Adrenal gland (tissue), 12 donors: ENCODE data around the gene FANCI. TPM values are rescaled to one million over a fixed set of nuclear protein-coding genes. Genes with fewer than 3 reads are reported as not detected.

Experiments used
- DNase-seq, 7 donors: peaks; one replicate each; pipeline ENCODE4 v3.0.0-alpha.2; 2019 to 2020
- H3K27ac ChIP-seq, 5 donors: fragments of 200-600 bp; sonication (generic) in 4 of 5; 1 replicate in 3 of 5; 2 replicates in 2 of 5; pipeline versions ENCODE4 v1.5.1 to v1.8.0; 2016 to 2020; ENCODE audit warnings: mild to moderate bottlenecking in 1 of 5
- H3K27me3 ChIP-seq: fragments of 200-600 bp; 2 replicates; pipeline ENCODE4 v1.8.0; 2021
- H3K36me3 ChIP-seq, 2 donors: fragments of 200-600 bp; replicated peaks in 1 of 2; 1 replicate in 1 of 2; 2 replicates in 1 of 2; pipeline versions ENCODE4 v1.5.1 to v1.8.0; 2018 to 2022
- H3K4me1 ChIP-seq, 2 donors: fragments of 200-600 bp; replicated peaks in 1 of 2; 1 replicate in 1 of 2; 2 replicates in 1 of 2; pipeline versions ENCODE4 v1.5.1 to v1.8.0; 2018 to 2021
- H3K4me3 ChIP-seq, 4 donors: fragments of 200-600 bp; sonication (generic) in 3 of 4; one replicate each; pipeline ENCODE4 v1.5.1; 2016 to 2018
- H3K9me3 ChIP-seq, 3 donors: fragments of 200-600 bp; sonication (generic) in 1 of 3; replicated peaks in 1 of 3; 1 replicate in 2 of 3; 2 replicates in 1 of 3; pipeline versions ENCODE4 v1.5.1 to v1.8.0; 2016 to 2021
- CTCF ChIP-seq, 6 experiments: fragments of 450-650 bp in 4 of 6; fragments of 200-600 bp in 2 of 6; sonication (generic) in 1 of 6; IDR thresholded peaks; 1 replicate in 5 of 6; 2 replicates in 1 of 6; pipeline versions ENCODE4 v1.5.1 to v1.8.0; 2016 to 2021; ENCODE audit warnings: antibody characterized with exemption in 6 of 6, mild to moderate bottlenecking in 2 of 6, moderate library complexity in 1 of 6
- POLR2A ChIP-seq, 2 donors: fragments of 450-650 bp; IDR thresholded peaks; one replicate each; pipeline ENCODE4 v1.6.1; 2017; ENCODE audit warnings: antibody characterized with exemption in 2 of 2, mild to moderate bottlenecking in 2 of 2, moderate library complexity in 1 of 2
- WGBS, 4 donors: extraction: QIAGEN DNeasy Blood & Tissue Kit in 2 of 4; methylation state at CpG; one replicate each; pipeline versions ENCODE4 v1.1.5 to v1.1.7; 2013 to 2017; 5-methylcytosine and 5-hydroxymethylcytosine counted together
- intact Hi-C, 2 donors: fragments of 100-400 bp; cut with DNase I; formaldehyde crosslinking; loops; one replicate each; pipeline versions ENCODE4 v1.14.1 to v1.15.0; 2022 to 2023
- polyA plus RNA-seq, 3 donors: library from polyadenylated mRNA; stranded (reverse); fragments of 200-250 nt in 2 of 3; fragments of 350-450 nt in 1 of 3; fragmentation: Illumina TruSeq in 1 of 3; extraction: RNeasy Lipid Tissue Mini Kit (QIAGEN cat#74804) in 1 of 3; gene quantifications; one replicate each; pipeline ENCODE4 v1.2.3, GENCODE V29; 2013 to 2014
- total RNA-seq, 9 donors: library from RNA; depleted of rRNA in 4 of 9; stranded (reverse); fragments of >200 nt in 4 of 9; fragments of 120-200 nt in 1 of 9; fragmentation: NEBNext Ultra II Directional in 1 of 9; extraction: Animal tissue kit (Norgen Biotek cat#: 25700) in 1 of 9; gene quantifications; one replicate each; pipeline versions ENCODE4 v1.1.0 to v1.2.4, GENCODE V29; 2013 to 2023
- donor health status: healthy with polysubstance abuse.
- donor health status: Bipolar disorder and iron deficiency.
- donor health status: DM: yes; HTN: yes; CAD: no.
- donor health status: DM: no; HTN: no; CAD: no.
- donor health status: DM: no; HTN: no; CAD: no.
- donor health status: DM: yes; HTN: yes; CAD: no.

Gene FANCI
- total and polyA plus RNA-seq, 12 donors, result 1.5 to 23.5 (median 4.5) TPM

GRCh38 chr15:89209057-89209456 is 34.7 kb upstream of the FANCI start:
- intact Hi-C loops, result no loop called here
- Histone ChIP-seq H3K27me3 (no peaks in the 10 kb centered on the region), H3K9me3 (no peaks in the 10 kb centered on the region), H3K4me1 (peaks cover 0 to 8% of the 10 kb centered on the region in 2 donors), H3K36me3 (no peaks in the 10 kb centered on the region), H3K4me3 (no peak overlapping the region), H3K27ac (no peak overlapping the region)
- WGBS, 4 donors, result 79 to 92% (median 89%) methylated on average over 1 of the region's 1 CpG
- no peak for TF ChIP-seq CTCF (IDR thresholded peaks at IDR 0.05)
- no peak for TF ChIP-seq POLR2A (IDR thresholded peaks at IDR 0.05)
- DNase-seq, result no peak

DNA sequence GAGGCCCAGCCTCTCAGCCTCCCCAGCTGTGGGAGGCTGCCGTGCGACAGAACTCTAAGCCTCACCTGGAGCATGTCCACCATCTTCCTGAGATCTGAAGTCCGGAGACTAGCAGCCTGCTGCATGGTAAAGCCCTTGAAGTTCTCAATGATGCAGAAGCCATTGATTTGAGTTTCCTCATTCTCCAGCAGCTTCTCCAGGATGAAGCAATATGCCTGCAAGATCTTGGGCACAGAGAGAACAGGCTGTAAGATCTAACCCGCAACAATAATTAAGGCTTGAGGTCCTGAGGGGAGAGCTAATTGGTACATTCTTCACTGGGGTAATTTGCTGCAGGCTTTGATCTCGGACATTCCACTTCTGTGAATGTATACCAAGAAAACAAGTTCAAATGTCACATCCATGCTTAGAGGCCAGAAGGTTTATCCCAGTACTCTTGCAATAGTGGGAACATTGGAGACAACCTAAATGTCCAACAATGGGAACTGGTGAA is 32.1 kb upstream of the FANCI start:
- Histone ChIP-seq H3K36me3 (no peaks in the 10 kb centered on the region), H3K4me1 (peaks cover 0 to 6% of the 10 kb centered on the region in 2 donors), H3K9me3 (no peaks in the 10 kb centered on the region), H3K27me3 (no peaks in the 10 kb centered on the region), H3K27ac (no peak overlapping the region), H3K4me3 (no peak overlapping the region)
- DNase-seq, result no peak
- intact Hi-C loops, result loop anchor here in 1 of 2 donors (10.0 kb wide), 2 partner anchors 83 to 223 kb away; no protein-coding TSS in a partner anchor
- TF ChIP-seq CTCF (IDR thresholded peaks at IDR 0.05), result no peak
- no peak for TF ChIP-seq POLR2A (IDR thresholded peaks at IDR 0.05)
- WGBS, 4 donors, result 77 to 91% (median 79%) methylated on average over 4 to 5 of the region's 5 CpGs

DNA sequence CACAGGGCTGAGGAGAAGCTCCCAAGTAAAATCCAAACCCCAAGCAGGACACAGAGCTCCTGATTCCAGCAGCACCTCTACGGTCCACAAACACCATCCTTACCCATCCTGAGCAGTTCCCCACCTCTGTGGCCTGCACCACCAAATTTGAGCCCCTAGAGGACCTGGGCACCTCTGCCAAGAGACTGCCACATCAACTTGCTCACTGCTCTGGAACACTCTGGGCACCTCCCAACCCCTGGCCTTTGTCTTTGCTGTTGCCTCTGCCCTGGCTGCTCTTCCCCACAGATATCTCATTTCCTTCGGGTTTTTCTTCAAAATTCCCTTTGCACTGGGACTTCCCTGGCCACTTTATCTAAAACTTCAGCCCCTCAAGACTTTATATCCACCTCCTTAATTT is 28.2 kb upstream of the FANCI start:
- TF ChIP-seq CTCF (IDR thresholded peaks at IDR 0.05), result no peak
- no peak for TF ChIP-seq POLR2A (IDR thresholded peaks at IDR 0.05)
- intact Hi-C loops, result loop anchor here in 1 of 2 donors (10.0 kb wide), 2 partner anchors 79 to 219 kb away; no protein-coding TSS in a partner anchor
- 75 to 89% (median 85%) methylated on average over 2 of the region's 2 CpGs for WGBS, 4 donors

DNA sequence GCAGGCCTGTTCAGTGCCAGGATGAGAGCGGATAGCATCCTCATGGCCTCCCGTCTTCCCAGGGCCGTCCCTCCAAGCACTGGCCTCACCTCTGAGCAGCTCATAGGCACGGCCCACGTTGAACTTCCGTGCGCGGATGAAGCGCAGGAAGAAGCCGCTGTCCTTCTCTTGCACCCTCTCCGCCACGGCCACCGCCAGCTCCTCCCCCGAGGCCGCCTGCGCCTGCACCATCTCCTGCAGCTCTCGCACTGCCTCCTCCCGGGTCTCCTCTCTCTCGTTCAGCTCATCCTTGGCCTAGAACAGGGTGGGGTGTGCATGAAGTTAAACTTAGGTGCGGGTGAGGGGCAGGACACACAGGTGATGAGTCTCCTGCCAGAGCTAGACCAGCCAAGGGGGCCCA is 26.7 kb upstream of the FANCI start:
- Histone ChIP-seq H3K27me3 (no peaks in the 10 kb centered on the region), H3K9me3 (no peaks in the 10 kb centered on the region), H3K4me1 (no peaks in the 10 kb centered on the region), H3K27ac (no peak overlapping the region), H3K36me3 (no peaks in the 10 kb centered on the region), H3K4me3 (no peak overlapping the region)
- TF ChIP-seq POLR2A (IDR thresholded peaks at IDR 0.05) (no peak), CTCF (IDR thresholded peaks at IDR 0.05) (no peak)
- WGBS, 4 donors, result 88 to 92% (median 90%) methylated on average over 20 of the region's 20 CpGs
- DNase-seq, result no peak
- intact Hi-C loops, result loop anchor here in 1 of 2 donors (10.0 kb wide), 2 partner anchors 78 to 218 kb away; no protein-coding TSS in a partner anchor

More for the DNA sequence above, 28.2 kb upstream of the FANCI start:
- no peak overlapping the region for H3K4me3 ChIP-seq
- no peaks in the 10 kb centered on the region for H3K4me1 ChIP-seq
- H3K27ac ChIP-seq, result no peak overlapping the region
- no peaks in the 10 kb centered on the region for H3K9me3 ChIP-seq
- no peak for DNase-seq
- H3K36me3 ChIP-seq, result no peaks in the 10 kb centered on the region
- H3K27me3 ChIP-seq, result no peaks in the 10 kb centered on the region
